ENCODE measurements around the gene CDT1. TPM values are rescaled to one million over a fixed set of nuclear protein-coding genes. Genes with fewer than 3 reads are reported as not detected.

CDT1 gene
- total RNA-seq, 4 donors from 2014 or later = 0.92 to 2.0 TPM; not detected in 2

DNA sequence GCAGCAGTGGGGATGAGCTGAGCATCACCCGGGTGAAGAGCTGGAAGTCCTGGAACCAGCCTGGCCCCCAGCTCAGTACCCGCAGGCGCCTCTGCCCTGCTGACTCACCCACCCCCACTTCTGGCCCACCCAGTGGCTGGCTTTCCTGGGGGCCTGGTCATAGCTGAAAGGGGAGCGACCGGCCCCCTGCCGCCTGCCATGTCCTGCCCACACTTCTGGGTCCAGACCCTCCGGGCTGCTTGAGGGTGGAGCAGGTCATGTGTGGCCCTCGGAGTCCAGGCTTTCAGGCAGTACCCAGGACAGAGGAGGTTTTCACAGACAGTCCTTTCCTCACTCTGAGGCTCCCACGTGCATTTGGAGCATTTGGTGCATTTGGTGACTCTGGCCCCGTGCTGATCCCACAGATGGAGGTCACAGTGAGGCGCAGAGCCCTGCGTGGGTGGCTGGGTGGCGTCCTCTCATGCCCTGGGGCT lies 11.5 kb upstream of the CDT1 start:
- ATAC-seq = no peak
- no peak overlapping the region for H3K27ac ChIP-seq
- peaks cover 36% of the 10 kb centered on the region for H3K27me3 ChIP-seq
- no peak overlapping the region for H3K4me3 ChIP-seq
- H3K9me3 ChIP-seq = no peaks in the 10 kb centered on the region
- TF ChIP-seq, protein P1, sequence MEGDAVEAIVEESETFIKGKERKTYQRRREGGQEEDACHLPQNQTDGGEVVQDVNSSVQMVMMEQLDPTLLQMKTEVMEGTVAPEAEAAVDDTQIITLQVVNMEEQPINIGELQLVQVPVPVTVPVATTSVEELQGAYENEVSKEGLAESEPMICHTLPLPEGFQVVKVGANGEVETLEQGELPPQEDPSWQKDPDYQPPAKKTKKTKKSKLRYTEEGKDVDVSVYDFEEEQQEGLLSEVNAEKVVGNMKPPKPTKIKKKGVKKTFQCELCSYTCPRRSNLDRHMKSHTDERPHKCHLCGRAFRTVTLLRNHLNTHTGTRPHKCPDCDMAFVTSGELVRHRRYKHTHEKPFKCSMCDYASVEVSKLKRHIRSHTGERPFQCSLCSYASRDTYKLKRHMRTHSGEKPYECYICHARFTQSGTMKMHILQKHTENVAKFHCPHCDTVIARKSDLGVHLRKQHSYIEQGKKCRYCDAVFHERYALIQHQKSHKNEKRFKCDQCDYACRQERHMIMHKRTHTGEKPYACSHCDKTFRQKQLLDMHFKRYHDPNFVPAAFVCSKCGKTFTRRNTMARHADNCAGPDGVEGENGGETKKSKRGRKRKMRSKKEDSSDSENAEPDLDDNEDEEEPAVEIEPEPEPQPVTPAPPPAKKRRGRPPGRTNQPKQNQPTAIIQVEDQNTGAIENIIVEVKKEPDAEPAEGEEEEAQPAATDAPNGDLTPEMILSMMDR (IDR thresholded peaks at IDR 0.05) = no peak
- no peak for TF ChIP-seq POLR2AphosphoS5 (IDR thresholded peaks at IDR 0.05)
- no peak for TF ChIP-seq POLR2A (IDR thresholded peaks at IDR 0.05)
- WGBS, 2 donors (ENCODE audit: low coverage in 1 of 2) = 70% methylated on average over 2 of the region's 13 CpGs; no CpG with 5 or more reads in 1 of the 2 donors
- no peaks in the 10 kb centered on the region for H3K4me1 ChIP-seq
- H3K36me3 ChIP-seq = no peaks in the 10 kb centered on the region

DNA sequence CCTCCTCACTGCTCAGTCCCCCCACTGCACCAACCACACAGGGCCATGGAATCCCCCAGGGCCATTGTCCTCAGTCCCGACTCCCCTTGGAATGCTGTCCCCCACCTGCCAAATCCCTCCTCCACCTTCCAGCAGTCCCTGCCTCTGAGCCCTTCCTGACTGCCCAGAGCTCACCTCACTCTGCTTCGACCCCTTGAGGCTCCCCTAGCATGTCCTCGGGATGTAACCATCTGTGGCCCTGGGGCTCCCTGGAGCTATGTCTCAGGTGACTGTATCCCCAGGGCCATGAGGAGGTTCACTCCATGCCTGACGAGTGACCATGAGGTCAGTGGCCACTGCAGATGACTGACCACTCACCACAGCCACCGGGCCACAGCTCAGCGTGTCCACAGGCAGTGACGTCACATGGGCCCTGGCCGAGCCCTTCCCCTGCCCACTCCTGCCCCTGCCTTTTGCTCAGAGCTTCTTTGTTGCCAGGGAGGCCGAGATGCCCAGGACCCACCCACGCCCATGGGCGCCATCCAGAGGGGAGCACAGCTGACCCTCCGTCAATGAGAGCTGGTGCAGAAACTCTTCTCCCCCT lies 10.8 kb upstream of the CDT1 start:
- Histone ChIP-seq H3K27me3 (peaks cover 36% of the 10 kb centered on the region), H3K9me3 (no peaks in the 10 kb centered on the region)

DNA sequence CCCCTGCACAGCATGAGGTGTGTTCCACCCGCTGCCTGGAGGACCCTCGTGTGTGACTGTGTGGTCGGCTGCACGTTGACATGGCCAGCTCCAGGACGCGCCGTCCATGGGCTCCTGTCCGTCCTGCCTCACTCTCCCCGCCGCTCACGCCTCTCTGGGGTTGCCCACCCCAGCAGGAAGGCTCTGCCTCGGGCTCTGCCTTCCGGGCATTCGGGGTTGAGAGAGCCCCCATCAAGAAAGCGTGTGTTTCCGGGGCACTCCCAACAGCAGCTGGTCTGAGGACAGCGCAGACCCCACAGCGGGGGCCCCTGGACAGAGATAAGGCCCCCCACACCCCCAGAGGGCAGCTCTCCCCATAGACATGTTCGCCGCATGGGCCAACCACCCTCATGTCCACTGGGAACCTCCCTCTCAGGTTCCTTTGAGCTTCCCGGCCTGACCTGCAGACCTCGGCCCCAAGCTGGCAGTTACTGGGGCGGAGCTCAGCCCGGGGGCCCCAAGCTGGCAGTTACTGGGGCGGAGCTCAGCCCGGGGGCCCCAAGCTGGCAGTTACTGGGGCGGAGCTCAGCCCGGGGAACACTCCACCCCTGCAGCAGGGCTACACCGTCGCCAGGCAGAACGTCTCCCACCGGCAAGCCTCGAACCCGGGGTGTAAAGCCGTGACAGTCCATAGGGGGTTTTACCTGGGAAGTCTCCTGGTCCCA lies 10.2 kb upstream of the CDT1 start:
- ATAC-seq = no peak
- no peak overlapping the region for H3K4me3 ChIP-seq
- H3K9me3 ChIP-seq = no peaks in the 10 kb centered on the region
- no peaks in the 10 kb centered on the region for H3K4me1 ChIP-seq
- no peaks in the 10 kb centered on the region for H3K36me3 ChIP-seq
- TF ChIP-seq, protein P1 (IDR thresholded peaks at IDR 0.05) = no peak
- TF ChIP-seq POLR2A (IDR thresholded peaks at IDR 0.05) = no peak
- no peak for TF ChIP-seq POLR2AphosphoS5 (IDR thresholded peaks at IDR 0.05)
- TF ChIP-seq EP300 (IDR thresholded peaks at IDR 0.05) = no peak
- H3K27ac ChIP-seq = no peak overlapping the region
- WGBS, 2 donors (ENCODE audit: low coverage in 1 of 2) = 13% methylated on average over 3 of the region's 35 CpGs; no CpG with 5 or more reads in 1 of the 2 donors
- peaks cover 36% of the 10 kb centered on the region for H3K27me3 ChIP-seq

More for the DNA sequence above, 10.8 kb upstream of the CDT1 start:
- TF ChIP-seq, protein P1 (IDR thresholded peaks at IDR 0.05) = no peak
- TF ChIP-seq POLR2AphosphoS5 (IDR thresholded peaks at IDR 0.05) (no peak), EP300 (IDR thresholded peaks at IDR 0.05) (no peak), POLR2A (IDR thresholded peaks at IDR 0.05) (no peak)
- no peaks in the 10 kb centered on the region for H3K4me1 ChIP-seq
- no peak overlapping the region for H3K4me3 ChIP-seq
- H3K27ac ChIP-seq = no peak overlapping the region
- no peaks in the 10 kb centered on the region for H3K36me3 ChIP-seq
- ATAC-seq = no peak
- WGBS, 2 donors (ENCODE audit: low coverage in 1 of 2) = no CpG with 5 or more reads among the region's 12 CpGs

DNA sequence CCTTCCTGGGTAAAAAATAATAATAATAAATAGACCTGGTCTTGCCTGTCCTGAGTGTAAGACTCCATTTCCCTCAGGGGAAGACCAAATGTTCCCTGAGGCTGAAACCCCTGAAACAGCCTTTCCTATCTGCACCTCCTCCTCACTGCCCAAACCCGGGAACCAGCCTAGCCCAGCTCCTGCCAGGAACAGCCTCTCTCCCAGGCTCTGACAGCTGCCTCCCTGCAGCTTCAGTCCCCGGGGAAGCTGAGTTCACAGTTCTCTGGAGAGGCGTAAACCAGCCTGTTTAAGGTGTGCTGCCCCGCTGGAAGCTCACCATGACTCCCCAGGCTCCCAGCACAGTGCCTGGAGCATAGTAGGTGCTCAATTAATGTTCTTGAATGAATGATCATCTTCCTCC lies 7.3 kb upstream of the CDT1 start:
- ATAC-seq = no peak
- no peak overlapping the region for H3K27ac ChIP-seq
- WGBS, 2 donors (ENCODE audit: low coverage in 1 of 2) = 40% methylated on average over 1 of the region's 4 CpGs; no CpG with 5 or more reads in 1 of the 2 donors
- H3K4me3 ChIP-seq = no peak overlapping the region
- H3K27me3 ChIP-seq = peaks cover 28% of the 10 kb centered on the region
- TF ChIP-seq EP300 (IDR thresholded peaks at IDR 0.05) (no peak), POLR2AphosphoS5 (IDR thresholded peaks at IDR 0.05) (no peak), POLR2A (IDR thresholded peaks at IDR 0.05) (no peak)
- TF ChIP-seq, protein P1 (IDR thresholded peaks at IDR 0.05) = no peak
- no peaks in the 10 kb centered on the region for H3K4me1 ChIP-seq
- H3K9me3 ChIP-seq = no peaks in the 10 kb centered on the region
- no peaks in the 10 kb centered on the region for H3K36me3 ChIP-seq

DNA sequence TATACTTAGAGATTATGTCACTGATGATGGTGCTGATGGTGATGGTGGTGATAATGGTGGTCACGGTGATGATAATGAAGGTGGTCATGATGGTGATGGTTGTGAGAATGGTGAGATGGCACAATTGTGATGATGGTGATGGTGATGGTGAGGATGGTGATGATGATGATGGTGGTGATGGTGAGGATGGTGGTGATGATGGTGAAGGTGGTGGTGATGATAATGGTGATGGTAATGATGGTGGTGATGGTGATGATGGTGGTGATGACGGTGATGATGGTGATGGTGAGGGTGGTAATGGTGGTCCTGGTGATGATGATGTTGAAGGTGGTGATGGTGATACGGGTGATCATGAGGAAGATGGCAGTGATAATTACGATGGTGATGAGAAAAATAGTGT lies 5.5 kb upstream of the CDT1 start:
- peaks cover 10% of the 10 kb centered on the region for H3K27me3 ChIP-seq
- no peak for ATAC-seq
- TF ChIP-seq EP300 (IDR thresholded peaks at IDR 0.05) (no peak), POLR2AphosphoS5 (IDR thresholded peaks at IDR 0.05) (no peak), POLR2A (IDR thresholded peaks at IDR 0.05) (no peak)
- TF ChIP-seq, protein P1 (IDR thresholded peaks at IDR 0.05) = no peak
- H3K4me3 ChIP-seq = no peak overlapping the region
- H3K4me1 ChIP-seq = peaks cover 0 to 14% (median 3%) of the 10 kb centered on the region in 3 donors
- H3K27ac ChIP-seq = no peak overlapping the region
- no peaks in the 10 kb centered on the region for H3K36me3 ChIP-seq
- 81 to 94% methylated on average over 3 to 4 of the region's 4 CpGs for WGBS, 2 donors (ENCODE audit: low coverage in 1 of 2)
- no peaks in the 10 kb centered on the region for H3K9me3 ChIP-seq
